OCI-LY3 (cell line): ENCODE measurements around the gene GTSE1.

Experiments
- CTCF ChIP-seq: fragments of 200-600, 300-600 bp; sonication (generic); IDR thresholded peaks from 2 replicates; pipeline ENCODE4 v1.5.1; 2014; ENCODE audit warnings: antibody characterized with exemption, low read length, low read depth
- EZH2phosphoT487 ChIP-seq: fragments of 200-600 bp; shearing (Covaris generic); IDR thresholded peaks from 2 replicates; pipeline ENCODE4 v1.6.1; 2018; ENCODE audit warnings: antibody characterized with exemption, mixed run types, low read depth

GRCh38 chr22:46322711-46323110, 26.0 kb downstream of the GTSE1 start:
- TF ChIP-seq CTCF (no peak), EZH2phosphoT487 (no peak)
